ENCODE results near the gene RCAN1.
"Not testable (repeated sequence)": the region's sequence is repeated elsewhere in the genome, so short reads cannot be mapped to it uniquely, and the experiment has no call there.

The RCAN1 gene

GRCh38 chr21:34570313-34570712 is 44.6 kb downstream of the RCAN1 start:
- DNase-seq (ENCODE audit: low read depth in 1 of 2, low spot score in 1 of 2), result no peak

GRCh38 chr21:34569381-34569979 is 45.4 kb downstream of the RCAN1 start:
- no peak for DNase-seq (ENCODE audit: low read depth in 1 of 2, low spot score in 1 of 2)

GRCh38 chr21:34568801-34569200 is 46.1 kb downstream of the RCAN1 start:
- DNase-seq (ENCODE audit: low read depth in 1 of 2, low spot score in 1 of 2), result not testable (repeated sequence)

- DNase-seq (ENCODE audit: low read depth in 1 of 2, low spot score in 1 of 2), result no peak
These were observed 47.2 kb downstream of the RCAN1 start for GRCh38 chr21:34567604-34568155.

DNA sequence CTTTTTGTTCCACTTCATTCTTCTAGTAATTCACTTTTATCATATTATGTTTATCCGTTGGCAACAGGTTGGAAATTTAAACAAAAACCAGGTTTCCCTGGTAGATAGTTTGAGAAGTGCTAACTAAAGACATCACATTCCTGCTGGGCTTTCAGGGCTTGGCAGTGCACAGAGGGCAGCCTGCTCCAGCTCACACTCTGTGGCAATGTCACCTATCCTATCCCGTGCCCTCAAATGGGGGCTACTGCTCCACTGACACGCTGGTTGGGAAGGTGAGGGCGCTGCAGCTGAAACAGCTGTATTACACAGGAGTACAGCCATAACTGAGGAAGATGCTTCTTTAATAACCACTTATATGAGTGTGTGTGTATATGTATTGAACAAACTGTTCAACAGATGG is 49.7 kb downstream of the RCAN1 start:
- no peak for DNase-seq (ENCODE audit: low read depth in 1 of 2, low spot score in 1 of 2)

- DNase-seq (ENCODE audit: low read depth in 1 of 2, low spot score in 1 of 2), result not testable (repeated sequence)
These were observed 51.5 kb downstream of the RCAN1 start for GRCh38 chr21:34563370-34563769.

GRCh38 chr21:34561806-34562205 is 53.1 kb downstream of the RCAN1 start:
- no peak for DNase-seq (ENCODE audit: low read depth in 1 of 2, low spot score in 1 of 2)

GRCh38 chr21:34560609-34561008 is 54.3 kb downstream of the RCAN1 start:
- no peak for DNase-seq (ENCODE audit: low read depth in 1 of 2, low spot score in 1 of 2)

DNA sequence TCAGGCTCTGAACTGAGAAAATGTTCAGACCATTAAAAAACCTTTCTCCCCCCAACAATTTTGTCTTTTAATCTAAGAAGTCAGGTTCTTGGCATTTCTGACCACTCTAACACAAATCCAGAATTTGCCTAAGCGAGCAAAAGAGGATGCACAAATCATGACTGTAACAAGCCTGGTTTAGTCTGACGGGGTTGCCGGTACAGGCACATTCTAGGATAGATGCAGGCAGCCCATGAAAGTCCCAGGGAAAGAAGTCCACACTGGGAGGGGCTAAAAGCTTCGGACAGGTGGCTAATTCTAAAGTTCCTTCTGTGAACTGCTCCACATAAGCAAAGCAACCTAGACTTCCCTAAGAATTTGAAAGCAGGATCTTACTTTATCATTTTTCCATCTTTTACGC is 54.9 kb downstream of the RCAN1 start:
- DNase-seq (ENCODE audit: low read depth in 1 of 2, low spot score in 1 of 2), result no peak

DNA sequence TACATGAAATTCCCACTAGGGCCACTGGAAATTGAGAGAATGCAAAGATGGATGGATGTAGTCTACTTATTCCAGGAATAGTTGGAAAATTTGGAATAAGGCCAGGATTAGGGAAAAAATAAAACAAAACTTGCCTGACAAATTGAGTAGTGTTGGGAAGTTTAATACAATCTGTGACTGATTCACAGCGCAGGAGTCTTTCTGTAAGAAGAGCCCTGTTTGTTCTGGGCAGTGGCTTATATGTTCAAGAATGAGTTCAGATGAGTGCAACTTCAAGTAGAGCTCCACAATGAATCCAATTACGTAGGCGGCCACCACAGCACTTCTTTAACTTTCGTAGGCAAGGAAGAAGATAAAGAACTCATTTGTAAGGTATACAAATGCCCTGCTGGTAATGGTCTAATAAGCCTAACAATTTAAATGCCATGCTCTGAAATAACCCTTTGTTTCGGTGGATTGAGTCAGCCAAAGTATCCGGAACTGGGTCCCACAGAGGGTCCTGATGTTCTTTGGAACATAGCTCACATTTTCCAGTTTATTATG is 55.8 kb downstream of the RCAN1 start:
- DNase-seq (ENCODE audit: low read depth in 1 of 2, low spot score in 1 of 2), result no peak

GRCh38 chr21:34558166-34558565 is 56.7 kb downstream of the RCAN1 start:
- DNase-seq (ENCODE audit: low read depth in 1 of 2, low spot score in 1 of 2), result no peak

- DNase-seq (ENCODE audit: low read depth in 1 of 2, low spot score in 1 of 2), result no peak
These were observed 57.7 kb downstream of the RCAN1 start for GRCh38 chr21:34557261-34557660.

GRCh38 chr21:34554670-34555069 is 60.2 kb downstream of the RCAN1 start:
- not testable (repeated sequence) for DNase-seq (ENCODE audit: low read depth in 1 of 2, low spot score in 1 of 2)

DNA sequence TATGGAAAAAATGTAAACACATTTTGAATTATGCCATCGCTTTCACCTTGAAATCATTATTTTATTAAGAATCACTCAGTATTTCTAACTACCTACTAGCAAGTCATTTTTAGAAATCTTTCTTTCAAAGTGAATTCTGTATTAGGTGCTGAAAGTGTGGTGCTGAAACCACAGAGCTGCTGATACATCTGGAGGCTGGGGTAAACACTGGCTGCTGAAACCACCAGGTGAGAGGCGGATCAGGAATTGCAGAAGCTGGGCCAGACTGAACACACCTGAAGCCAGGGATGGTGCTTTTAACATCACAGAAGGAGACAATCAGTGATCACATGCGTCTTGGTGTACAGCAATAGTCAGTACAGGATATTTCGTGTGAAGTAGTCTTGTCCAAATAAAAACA is 60.7 kb downstream of the RCAN1 start:
- no peak for DNase-seq (ENCODE audit: low read depth in 1 of 2, low spot score in 1 of 2)

DNA sequence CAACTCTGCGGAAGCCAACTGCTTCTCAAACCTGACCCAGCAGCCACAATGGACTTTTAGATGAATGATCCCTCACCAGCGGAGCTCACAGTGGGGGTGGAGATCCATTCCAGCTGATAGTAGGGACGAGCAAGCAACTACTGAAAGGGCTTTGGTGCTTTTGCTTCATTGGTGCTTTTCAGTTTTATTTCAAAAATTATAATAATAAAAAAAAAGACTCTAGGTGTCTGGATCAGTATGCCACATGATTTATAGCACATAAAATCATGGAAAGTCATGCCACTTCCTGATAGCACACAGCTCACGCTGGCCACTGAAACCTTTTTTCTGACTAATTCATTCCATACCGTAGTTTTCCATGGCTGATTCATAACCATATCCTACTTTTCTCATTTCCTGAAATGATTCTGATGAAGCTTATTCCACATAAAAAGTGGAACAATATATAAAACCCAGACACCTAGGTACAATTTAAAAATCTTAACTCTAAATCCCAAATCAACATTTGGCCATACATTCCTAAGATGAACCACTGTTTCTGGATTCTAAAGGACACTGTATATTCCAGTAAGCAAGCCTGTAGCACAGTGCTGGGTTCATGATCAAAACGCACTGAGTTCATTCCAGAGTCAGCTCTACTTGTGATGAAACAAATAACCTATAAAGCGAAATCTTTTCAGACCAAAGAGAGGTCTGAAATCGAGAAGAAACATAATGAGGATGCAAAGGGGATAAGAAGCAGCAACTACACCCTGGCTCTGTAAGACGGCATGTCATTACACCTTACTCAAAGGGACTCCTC is 61.6 kb downstream of the RCAN1 start:
- DNase-seq (ENCODE audit: low read depth in 1 of 2, low spot score in 1 of 2), result no peak

DNA sequence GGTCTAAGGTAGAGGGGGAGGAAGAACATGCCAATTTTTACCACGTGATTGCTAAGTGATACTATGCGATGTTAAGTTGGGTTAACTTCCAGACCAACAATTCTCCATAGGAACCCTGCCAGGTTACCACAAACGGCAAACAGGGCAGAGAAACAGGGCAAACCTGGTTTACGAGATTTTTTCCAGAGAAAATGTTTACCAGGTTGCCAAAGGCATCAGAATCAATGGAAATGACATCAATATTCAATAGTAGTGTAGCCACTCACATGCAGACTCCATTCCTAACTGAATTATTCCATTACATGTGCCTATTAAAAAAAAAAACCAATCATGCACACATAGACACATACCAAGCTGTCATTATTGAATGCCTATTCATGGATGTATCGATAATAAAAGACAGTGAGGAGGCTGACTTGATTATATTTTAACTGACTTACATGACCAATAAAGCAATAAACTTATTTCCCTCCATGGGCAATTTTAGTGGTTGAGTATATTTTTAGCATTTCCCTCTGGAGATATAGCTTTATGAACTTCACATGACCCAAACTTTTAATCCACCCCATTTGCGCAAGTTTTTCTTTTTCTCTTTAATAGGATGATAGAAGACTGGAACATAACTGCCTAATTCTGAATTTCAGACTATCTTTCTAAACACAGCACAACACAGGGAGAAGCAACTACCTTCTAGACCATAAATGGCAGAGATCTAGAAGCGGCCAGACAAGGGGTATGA is 62.4 kb downstream of the RCAN1 start:
- no peak for DNase-seq (ENCODE audit: low read depth in 1 of 2, low spot score in 1 of 2)

DNA sequence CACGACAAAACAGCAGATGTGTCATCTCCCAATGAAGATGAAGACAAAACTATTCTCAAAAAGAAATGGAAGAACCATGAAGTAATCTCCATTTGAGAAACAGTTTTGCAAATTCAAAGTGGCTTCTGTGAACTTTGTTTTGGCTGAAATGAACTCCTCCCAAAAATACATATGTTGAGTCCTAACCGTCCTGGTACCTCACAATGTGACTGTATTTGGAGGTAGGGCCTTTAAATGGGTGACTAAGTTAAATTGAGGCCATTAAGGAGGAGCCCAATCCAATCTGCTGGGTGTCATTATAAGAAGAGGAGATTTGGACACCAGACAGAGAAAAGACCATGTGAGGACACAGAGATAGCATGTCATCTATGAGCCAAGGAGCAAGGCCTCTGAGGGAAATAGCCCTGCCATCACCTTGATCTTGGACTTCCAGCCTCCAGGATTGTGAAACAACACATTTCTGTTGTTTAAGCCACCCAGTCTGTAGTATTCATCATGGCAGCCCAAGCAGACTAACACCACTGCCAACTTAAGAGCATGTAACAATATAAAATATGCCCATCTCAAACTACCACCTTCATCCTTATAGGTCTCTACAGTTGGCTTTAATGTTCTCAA is 64.6 kb downstream of the RCAN1 start:
- no peak for DNase-seq (ENCODE audit: low read depth in 1 of 2, low spot score in 1 of 2)

DNA sequence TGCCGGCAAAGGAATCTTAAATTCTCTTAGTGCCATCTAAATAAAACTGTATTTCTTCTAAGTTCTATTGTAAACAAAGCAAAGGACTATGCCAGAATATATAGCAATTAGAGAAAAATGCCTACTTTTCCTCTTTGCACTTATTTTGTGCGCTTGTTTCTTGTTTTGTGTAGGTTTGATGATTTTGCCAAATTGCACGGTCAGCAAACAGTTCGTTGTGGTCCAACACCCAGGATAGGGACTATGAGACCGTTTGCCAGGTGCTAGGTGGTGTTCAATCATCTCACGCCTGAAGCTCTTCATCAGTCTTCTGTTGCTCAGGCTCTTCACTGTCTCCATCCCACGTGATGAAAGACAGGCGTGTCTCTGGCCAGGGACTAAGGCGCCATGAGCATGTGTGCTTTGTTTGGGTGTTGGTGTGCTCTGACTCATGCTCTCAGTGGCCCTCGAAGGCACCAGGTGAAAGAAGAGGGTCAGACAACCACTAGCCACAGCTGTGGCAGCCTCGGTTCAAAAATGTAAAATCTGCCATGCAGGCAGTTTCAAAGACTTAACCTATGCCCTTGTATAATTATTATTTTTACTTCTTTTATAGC is 66.0 kb downstream of the RCAN1 start:
- DNase-seq (ENCODE audit: low read depth in 1 of 2, low spot score in 1 of 2), result no peak

DNA sequence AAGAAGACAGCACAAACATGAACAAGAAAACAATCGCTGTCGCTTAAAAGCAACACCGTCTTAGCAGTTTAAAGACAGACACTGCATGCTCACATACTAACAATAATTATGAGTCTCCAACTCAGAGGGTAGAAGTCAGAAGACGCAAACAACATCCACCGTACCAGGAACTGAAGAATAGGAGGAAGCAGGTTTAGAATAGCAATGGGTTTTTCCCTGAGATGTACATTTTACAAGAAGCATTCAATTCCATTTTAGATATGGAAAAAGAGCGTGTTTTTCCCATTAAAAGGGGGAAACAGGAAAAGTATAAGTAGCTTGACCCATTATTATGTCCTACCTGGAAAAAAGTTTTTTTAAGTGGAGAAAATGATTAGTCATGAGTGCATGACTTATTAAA is 68.4 kb downstream of the RCAN1 start:
- no peak for DNase-seq (ENCODE audit: low read depth in 1 of 2, low spot score in 1 of 2)

DNA sequence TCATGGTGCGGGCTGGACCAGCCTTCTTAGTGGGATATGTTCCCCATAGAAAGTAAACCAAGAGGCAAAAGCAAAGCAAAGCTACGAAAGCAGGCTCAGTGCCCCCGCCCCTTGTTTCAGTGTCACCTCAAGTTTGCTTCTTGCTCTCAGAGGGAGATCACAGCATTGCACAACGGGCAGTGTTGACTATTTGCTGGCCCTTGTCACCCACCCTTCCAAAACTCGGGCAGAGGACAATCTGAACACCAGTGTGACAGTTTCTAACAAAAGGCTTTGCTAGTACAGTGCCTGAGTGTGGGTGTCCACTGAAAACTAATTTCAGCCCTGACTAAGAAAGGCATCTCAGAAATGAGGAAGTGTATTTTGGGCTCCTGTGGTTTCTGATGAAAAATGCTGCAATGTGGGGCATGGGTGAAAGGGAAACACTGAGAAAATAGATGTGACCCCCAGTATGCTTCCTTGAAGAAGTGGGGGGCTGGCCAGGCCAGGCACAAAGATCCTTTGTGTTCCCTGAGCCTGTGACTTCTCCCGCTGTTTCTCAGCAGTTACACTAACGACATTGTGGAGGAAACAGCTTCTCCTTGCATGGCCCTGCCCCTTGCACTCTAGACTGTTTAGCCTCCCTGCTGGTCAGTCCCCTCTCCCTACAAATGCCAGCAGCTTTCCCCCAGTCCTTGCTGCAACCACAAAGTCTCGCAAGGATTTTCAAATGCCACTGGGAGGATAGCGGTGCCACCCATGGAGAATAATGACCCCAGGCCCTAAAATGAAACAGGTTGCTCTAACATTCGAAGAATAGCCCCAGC is 69.6 kb downstream of the RCAN1 start:
- no peak for DNase-seq (ENCODE audit: low read depth in 1 of 2, low spot score in 1 of 2)

Measured in activated T-helper 1 cell treated with anti-CD3 and anti-CD28 coated beads, Interleukin-2, amount 50 U/mL, for 16 hours (primary cell).